ENCODE measurements around the gene DYRK3.
A peak's percentile ranks its signal among the peaks of the same experiment; 100 is the strongest.

DYRK3 gene

GRCh38 chr1:206661161-206661820, 26.0 kb downstream of the DYRK3 start:
- DNase-seq (ENCODE audit: low spot score): no peak

GRCh38 chr1:206662396-206663092, 27.2 kb downstream of the DYRK3 start:
- no peak for DNase-seq (ENCODE audit: low spot score)

GRCh38 chr1:206663362-206663761, 28.0 kb downstream of the DYRK3 start:
- DNase-seq (ENCODE audit: low spot score): no peak

GRCh38 chr1:206663832-206664652, 28.7 kb downstream of the DYRK3 start:
- DNase-seq (ENCODE audit: low spot score): peak; percentile 71

GRCh38 chr1:206664740-206665139, 29.4 kb downstream of the DYRK3 start:
- DNase-seq (ENCODE audit: low spot score): no peak

- DNase-seq (ENCODE audit: low spot score): no peak
Measured at GRCh38 chr1:206666031-206666561, 30.8 kb downstream of the DYRK3 start.

GRCh38 chr1:206666954-206667665, 31.8 kb downstream of the DYRK3 start:
- no peak for DNase-seq (ENCODE audit: low spot score)

- DNase-seq (ENCODE audit: low spot score): no peak
Measured at GRCh38 chr1:206668351-206668750, 33.0 kb downstream of the DYRK3 start.

GRCh38 chr1:206668874-206669410, 33.6 kb downstream of the DYRK3 start:
- DNase-seq (ENCODE audit: low spot score): no peak

GRCh38 chr1:206672011-206672688, 36.8 kb downstream of the DYRK3 start:
- no peak for DNase-seq (ENCODE audit: low spot score)

GRCh38 chr1:206672844-206673758, 37.8 kb downstream of the DYRK3 start:
- no peak for DNase-seq (ENCODE audit: low spot score)

- no peak for DNase-seq (ENCODE audit: low spot score)
Measured at GRCh38 chr1:206674236-206674635, 38.9 kb downstream of the DYRK3 start.

GRCh38 chr1:206674745-206675175, 39.4 kb downstream of the DYRK3 start:
- no peak for DNase-seq (ENCODE audit: low spot score)

GRCh38 chr1:206676499-206676898, 41.2 kb downstream of the DYRK3 start:
- DNase-seq (ENCODE audit: low spot score): no peak

- no peak for DNase-seq (ENCODE audit: low spot score)
Measured at GRCh38 chr1:206678490-206678889, 43.2 kb downstream of the DYRK3 start.

GRCh38 chr1:206679738-206680211, 44.4 kb downstream of the DYRK3 start:
- peak; percentile 54 for DNase-seq (ENCODE audit: low spot score)

- DNase-seq (ENCODE audit: low spot score): no peak
Measured at GRCh38 chr1:206680279-206680678, 44.9 kb downstream of the DYRK3 start.

- DNase-seq (ENCODE audit: low spot score): no peak
Measured at GRCh38 chr1:206681359-206681758, 46.0 kb downstream of the DYRK3 start.

- DNase-seq (ENCODE audit: low spot score): no peak
Measured at GRCh38 chr1:206682111-206682510, 46.8 kb downstream of the DYRK3 start.

- DNase-seq (ENCODE audit: low spot score): no peak
Measured at GRCh38 chr1:206683313-206683712, 48.0 kb downstream of the DYRK3 start.

All from Ammon's horn (tissue), 1 donor.